ENCODE data around the gene IL1RAPL2.

IL1RAPL2 gene

GRCh38 chrX:104707042-104707441 lies 141.0 kb downstream of the IL1RAPL2 start:
- H3K27me3 Mint-ChIP-seq = no peaks in the 10 kb centered on the region
- no peaks in the 10 kb centered on the region for H3K9me3 Mint-ChIP-seq
- no peaks in the 10 kb centered on the region for H3K36me3 Mint-ChIP-seq (ENCODE audit: low read depth)
- no peaks in the 10 kb centered on the region for H3K4me1 Mint-ChIP-seq (ENCODE audit: low read depth)
- intact Hi-C loops (cut with micrococcal nuclease) = no loop called here
- no peak overlapping the region for H3K4me3 Mint-ChIP-seq
- no peak overlapping the region for H3K27ac Mint-ChIP-seq

GRCh38 chrX:104707572-104707971 lies 141.6 kb downstream of the IL1RAPL2 start:
- Mint-ChIP-seq H3K4me1 (ENCODE audit: low read depth) (no peaks in the 10 kb centered on the region), H3K27me3 (no peaks in the 10 kb centered on the region), H3K36me3 (ENCODE audit: low read depth) (no peaks in the 10 kb centered on the region), H3K9me3 (no peaks in the 10 kb centered on the region), H3K4me3 (no peak overlapping the region), H3K27ac (no peak overlapping the region)
- intact Hi-C loops (cut with micrococcal nuclease) = no loop called here

GRCh38 chrX:104712515-104712914 lies 146.5 kb downstream of the IL1RAPL2 start:
- Mint-ChIP-seq H3K27me3 (no peaks in the 10 kb centered on the region), H3K9me3 (no peaks in the 10 kb centered on the region), H3K27ac (no peak overlapping the region), H3K4me3 (no peak overlapping the region), H3K36me3 (ENCODE audit: low read depth) (no peaks in the 10 kb centered on the region), H3K4me1 (ENCODE audit: low read depth) (no peaks in the 10 kb centered on the region)
- intact Hi-C loops (cut with micrococcal nuclease) = no loop called here

GRCh38 chrX:104721854-104722253 lies 155.9 kb downstream of the IL1RAPL2 start:
- Mint-ChIP-seq H3K27ac (no peak overlapping the region), H3K4me1 (ENCODE audit: low read depth) (no peaks in the 10 kb centered on the region), H3K4me3 (no peak overlapping the region), H3K9me3 (no peaks in the 10 kb centered on the region), H3K27me3 (no peaks in the 10 kb centered on the region), H3K36me3 (ENCODE audit: low read depth) (no peaks in the 10 kb centered on the region)
- intact Hi-C loops (cut with micrococcal nuclease) = no loop called here

- H3K36me3 Mint-ChIP-seq (ENCODE audit: low read depth) = no peaks in the 10 kb centered on the region
- H3K4me1 Mint-ChIP-seq (ENCODE audit: low read depth) = no peaks in the 10 kb centered on the region
- H3K27ac Mint-ChIP-seq = no peak overlapping the region
- H3K27me3 Mint-ChIP-seq = no peaks in the 10 kb centered on the region
- no peaks in the 10 kb centered on the region for H3K9me3 Mint-ChIP-seq
- H3K4me3 Mint-ChIP-seq = no peak overlapping the region
- intact Hi-C loops (cut with micrococcal nuclease) = no loop called here
Measured at GRCh38 chrX:104728456-104728855, 162.5 kb downstream of the IL1RAPL2 start.

GRCh38 chrX:104742355-104742754 lies 176.4 kb downstream of the IL1RAPL2 start:
- Mint-ChIP-seq H3K36me3 (ENCODE audit: low read depth) (no peaks in the 10 kb centered on the region), H3K9me3 (no peaks in the 10 kb centered on the region), H3K4me1 (ENCODE audit: low read depth) (no peaks in the 10 kb centered on the region), H3K27ac (no peak overlapping the region), H3K27me3 (no peaks in the 10 kb centered on the region), H3K4me3 (no peak overlapping the region)
- intact Hi-C loops (cut with micrococcal nuclease) = no loop called here

GRCh38 chrX:104745152-104745551 lies 179.2 kb downstream of the IL1RAPL2 start:
- intact Hi-C loops (cut with micrococcal nuclease) = no loop called here
- no peak overlapping the region for H3K4me3 Mint-ChIP-seq
- no peaks in the 10 kb centered on the region for H3K36me3 Mint-ChIP-seq (ENCODE audit: low read depth)
- no peaks in the 10 kb centered on the region for H3K9me3 Mint-ChIP-seq
- no peak overlapping the region for H3K27ac Mint-ChIP-seq
- no peaks in the 10 kb centered on the region for H3K27me3 Mint-ChIP-seq
- H3K4me1 Mint-ChIP-seq (ENCODE audit: low read depth) = no peaks in the 10 kb centered on the region

GRCh38 chrX:104749951-104750610 lies 184.1 kb downstream of the IL1RAPL2 start:
- no peak overlapping the region for H3K27ac Mint-ChIP-seq
- no peaks in the 10 kb centered on the region for H3K36me3 Mint-ChIP-seq (ENCODE audit: low read depth)
- intact Hi-C loops (cut with micrococcal nuclease) = no loop called here
- no peaks in the 10 kb centered on the region for H3K4me1 Mint-ChIP-seq (ENCODE audit: low read depth)
- H3K27me3 Mint-ChIP-seq = no peaks in the 10 kb centered on the region
- no peak overlapping the region for H3K4me3 Mint-ChIP-seq
- H3K9me3 Mint-ChIP-seq = no peaks in the 10 kb centered on the region

GRCh38 chrX:104762641-104763040 lies 196.6 kb downstream of the IL1RAPL2 start:
- H3K9me3 Mint-ChIP-seq = peaks cover 35% of the 10 kb centered on the region
- no peaks in the 10 kb centered on the region for H3K27me3 Mint-ChIP-seq
- no peaks in the 10 kb centered on the region for H3K4me1 Mint-ChIP-seq (ENCODE audit: low read depth)
- no peaks in the 10 kb centered on the region for H3K36me3 Mint-ChIP-seq (ENCODE audit: low read depth)
- H3K27ac Mint-ChIP-seq = no peak overlapping the region
- no peak overlapping the region for H3K4me3 Mint-ChIP-seq
- intact Hi-C loops (cut with micrococcal nuclease) = no loop called here

- intact Hi-C loops (cut with micrococcal nuclease) = no loop called here
- Mint-ChIP-seq H3K27ac (no peak overlapping the region), H3K36me3 (ENCODE audit: low read depth) (no peaks in the 10 kb centered on the region), H3K27me3 (no peaks in the 10 kb centered on the region), H3K4me3 (no peak overlapping the region), H3K4me1 (ENCODE audit: low read depth) (no peaks in the 10 kb centered on the region), H3K9me3 (no peaks in the 10 kb centered on the region)
Measured at GRCh38 chrX:104789784-104790183, 223.8 kb downstream of the IL1RAPL2 start.

- no peak overlapping the region for H3K4me3 Mint-ChIP-seq
- no peaks in the 10 kb centered on the region for H3K4me1 Mint-ChIP-seq (ENCODE audit: low read depth)
- H3K9me3 Mint-ChIP-seq = no peaks in the 10 kb centered on the region
- no peaks in the 10 kb centered on the region for H3K27me3 Mint-ChIP-seq
- no peak overlapping the region for H3K27ac Mint-ChIP-seq
- intact Hi-C loops (cut with micrococcal nuclease) = no loop called here
- H3K36me3 Mint-ChIP-seq (ENCODE audit: low read depth) = no peaks in the 10 kb centered on the region
Measured at GRCh38 chrX:104795804-104796203, 229.8 kb downstream of the IL1RAPL2 start.

- no peak overlapping the region for H3K4me3 Mint-ChIP-seq
- H3K27ac Mint-ChIP-seq = no peak overlapping the region
- intact Hi-C loops (cut with micrococcal nuclease) = no loop called here
- H3K4me1 Mint-ChIP-seq (ENCODE audit: low read depth) = no peaks in the 10 kb centered on the region
- no peaks in the 10 kb centered on the region for H3K9me3 Mint-ChIP-seq
- no peaks in the 10 kb centered on the region for H3K27me3 Mint-ChIP-seq
- H3K36me3 Mint-ChIP-seq (ENCODE audit: low read depth) = no peaks in the 10 kb centered on the region
Measured at GRCh38 chrX:104803219-104803618, 237.2 kb downstream of the IL1RAPL2 start.

GRCh38 chrX:104806346-104806745 lies 240.3 kb downstream of the IL1RAPL2 start:
- Mint-ChIP-seq H3K36me3 (ENCODE audit: low read depth) (no peaks in the 10 kb centered on the region), H3K27ac (no peak overlapping the region), H3K9me3 (no peaks in the 10 kb centered on the region), H3K4me1 (ENCODE audit: low read depth) (no peaks in the 10 kb centered on the region), H3K4me3 (no peak overlapping the region), H3K27me3 (no peaks in the 10 kb centered on the region)
- intact Hi-C loops (cut with micrococcal nuclease) = no loop called here

- intact Hi-C loops (cut with micrococcal nuclease) = no loop called here
- no peak overlapping the region for H3K27ac Mint-ChIP-seq
- no peaks in the 10 kb centered on the region for H3K36me3 Mint-ChIP-seq (ENCODE audit: low read depth)
- no peaks in the 10 kb centered on the region for H3K9me3 Mint-ChIP-seq
- no peaks in the 10 kb centered on the region for H3K27me3 Mint-ChIP-seq
- H3K4me1 Mint-ChIP-seq (ENCODE audit: low read depth) = no peaks in the 10 kb centered on the region
- H3K4me3 Mint-ChIP-seq = no peak overlapping the region
Measured at GRCh38 chrX:104833401-104833800, 267.4 kb downstream of the IL1RAPL2 start.

- Mint-ChIP-seq H3K27ac (no peak overlapping the region), H3K4me1 (ENCODE audit: low read depth) (no peaks in the 10 kb centered on the region), H3K9me3 (peaks cover 11% of the 10 kb centered on the region), H3K4me3 (no peak overlapping the region), H3K27me3 (no peaks in the 10 kb centered on the region), H3K36me3 (ENCODE audit: low read depth) (no peaks in the 10 kb centered on the region)
- intact Hi-C loops (cut with micrococcal nuclease) = no loop called here
Measured at GRCh38 chrX:104842646-104843045, 276.6 kb downstream of the IL1RAPL2 start.

Measured in dendritic cell treated with granulocyte-macrophage colony-stimulating factor and Interleukin-4, amounts not matched to agents 40 ng/mL and 50 ng/mL, for 4 days (primary cell).